Neural cell (in vitro differentiated cells): ENCODE measurements around the gene F12. TPM values are rescaled to one million over a fixed set of nuclear protein-coding genes. Genes with fewer than 3 reads are reported as not detected.
A peak's percentile ranks its signal among the peaks of the same experiment; 100 is the strongest.

Experiments
- H2AFZ ChIP-seq: fragments of 200-600, 300-800 bp; sonication (generic), shearing (Covaris generic); 2 replicates; pipeline ENCODE4 v1.6.0; 2014; ENCODE audit warnings: low read depth, mild to moderate bottlenecking, antibody characterized with exemption, low read length, moderate library complexity
- H3F3A ChIP-seq: fragments of 200-600 bp; shearing (Covaris generic); 2 replicates; pipeline ENCODE4 v1.6.1; 2016; ENCODE audit warnings: mild to moderate bottlenecking, moderate library complexity, mixed read lengths, antibody characterized with exemption, low read length; ENCODE audit not compliant: insufficient read depth, poor library complexity, severe bottlenecking
- H3K27ac ChIP-seq: fragments of 200-600, 300-800 bp; sonication (generic), shearing (Covaris generic); 2 replicates; pipeline ENCODE4 v1.5.1; 2014; ENCODE audit warnings: mild to moderate bottlenecking, low read length, moderate library complexity
- H3K27me3 ChIP-seq: fragments of 300-800, 200-600 bp; sonication (generic), shearing (Covaris generic); 2 replicates; pipeline ENCODE4 v1.6.0; 2014; ENCODE audit warnings: mild to moderate bottlenecking, low read depth, low read length, moderate library complexity; ENCODE audit not compliant: insufficient read depth
- H3K36me3 ChIP-seq: fragments of 300-800, 200-600 bp; sonication (generic), shearing (Covaris generic); 2 replicates; pipeline ENCODE4 v1.5.1; 2014; ENCODE audit warnings: mild to moderate bottlenecking, antibody characterized with exemption, low read length, moderate library complexity; ENCODE audit not compliant: insufficient read depth
- H3K4me2 ChIP-seq: fragments of 300-800, 200-600 bp; sonication (generic), shearing (Covaris generic); 2 replicates; pipeline ENCODE4 v1.6.0; 2014; ENCODE audit warnings: mild to moderate bottlenecking, low read length
- H3K4me3 ChIP-seq: fragments of 300-800, 200-600 bp; sonication (generic), shearing (Covaris generic); 2 replicates; pipeline ENCODE4 v1.5.1; 2014; ENCODE audit warnings: mild to moderate bottlenecking, low read length, moderate library complexity
- H3K79me2 ChIP-seq: fragments of 200-600 bp; shearing (Covaris generic); replicated peaks from 2 replicates; pipeline ENCODE4 v1.6.0; 2014; ENCODE audit warnings: mild to moderate bottlenecking, low read length, moderate library complexity; ENCODE audit not compliant: insufficient read depth
- H3K9ac ChIP-seq: fragments of 300-800, 200-600 bp; sonication (generic), shearing (Covaris generic); 2 replicates; pipeline ENCODE4 v1.6.1; 2016; ENCODE audit warnings: mild to moderate bottlenecking, low read length, mixed read lengths
- H3K9me2 ChIP-seq: fragments of 200-600 bp; shearing (Covaris generic); 2 replicates; pipeline ENCODE4 v1.6.1; 2016; ENCODE audit warnings: mild to moderate bottlenecking, low read length, mixed read lengths; ENCODE audit not compliant: insufficient read depth
- H3K9me3 ChIP-seq: fragments of 200-600, 300-800 bp; sonication (generic), shearing (Covaris generic); 2 replicates; pipeline ENCODE4 v1.6.1; 2016; ENCODE audit warnings: mild to moderate bottlenecking, mixed run types, low read length, moderate library complexity, mixed read lengths
- H4K20me1 ChIP-seq: fragments of 200-600 bp; shearing (Covaris generic); 2 replicates; pipeline ENCODE4 v1.6.1; 2016; ENCODE audit warnings: mild to moderate bottlenecking, mixed run types; ENCODE audit not compliant: insufficient read depth
- CTCF ChIP-seq: fragments of 450-650 bp; IDR thresholded peaks from 2 replicates; pipeline ENCODE4 v1.5.1; 2014; ENCODE audit warnings: antibody characterized with exemption, mild to moderate bottlenecking, moderate library complexity; ENCODE audit not compliant: poor library complexity, severe bottlenecking
- EP300 ChIP-seq: fragments of 450-650 bp; conservative IDR thresholded peaks from 2 replicates; pipeline ENCODE4 v1.6.1; 2014; ENCODE audit warnings: antibody characterized with exemption, mild to moderate bottlenecking, moderate library complexity; ENCODE audit not compliant: poor library complexity, severe bottlenecking
- EZH2 ChIP-seq: fragments of 200-600, 300-800 bp; shearing (Covaris generic), sonication (generic); IDR thresholded peaks from 2 replicates; pipeline ENCODE4 v1.6.1; 2014; ENCODE audit warnings: antibody characterized with exemption, low read length, borderline replicate concordance, mild to moderate bottlenecking; ENCODE audit not compliant: insufficient read depth, poor library complexity, severe bottlenecking
- MXI1 ChIP-seq: fragments of 450-650 bp; conservative IDR thresholded peaks from 2 replicates; pipeline ENCODE4 v1.6.1; 2014; ENCODE audit warnings: antibody characterized with exemption, mild to moderate bottlenecking; ENCODE audit not compliant: poor library complexity, severe bottlenecking
- POLR2AphosphoS5 ChIP-seq: IDR thresholded peaks from 2 replicates; pipeline ENCODE4 v1.6.1; 2012
- RAD21 ChIP-seq: fragments of 450-650 bp; conservative IDR thresholded peaks from 2 replicates; pipeline ENCODE4 v1.6.1; 2014; ENCODE audit warnings: antibody characterized with exemption, mild to moderate bottlenecking, moderate library complexity
- REST ChIP-seq: IDR thresholded peaks from 2 replicates; pipeline ENCODE4 v1.6.1; 2012; ENCODE audit warnings: borderline replicate concordance
- SMC3 ChIP-seq: fragments of 450-650 bp; conservative IDR thresholded peaks from 2 replicates; pipeline ENCODE4 v1.6.1; 2014; ENCODE audit warnings: antibody characterized with exemption, mild to moderate bottlenecking, moderate library complexity; ENCODE audit not compliant: poor library complexity
- TAF1 ChIP-seq: IDR thresholded peaks from 2 replicates; pipeline ENCODE4 v1.6.1; 2012; ENCODE audit warnings: low read depth
- polyA plus RNA-seq: library from polyadenylated mRNA; depleted of rRNA; stranded (reverse); fragments of >200 nt; gene quantifications from 2 replicates; pipeline ENCODE4 v1.2.3, GENCODE V29; 2014

F12 gene
- polyA plus RNA-seq, 1 donor from 2014 or later: 1.4 TPM

- H3K9me3 ChIP-seq: no peaks in the 10 kb centered on the region
- no peak overlapping the region for H3K4me2 ChIP-seq
- H3K27ac ChIP-seq: no peak overlapping the region
- TF ChIP-seq CTCF (no peak), EZH2 (no peak), TAF1 (no peak), MXI1 (no peak), POLR2AphosphoS5 (no peak), EP300 (no peak), RAD21 (no peak), REST (no peak)
- H3K4me3 ChIP-seq: peak overlapping the region; percentile 48
- H3K9ac ChIP-seq: no peak overlapping the region
- no peaks in the 10 kb centered on the region for H3K9me2 ChIP-seq
- no peaks in the 10 kb centered on the region for H3F3A ChIP-seq
- peaks cover 8% of the 10 kb centered on the region for H3K27me3 ChIP-seq
- no peaks in the 10 kb centered on the region for H3K36me3 ChIP-seq
- no peaks in the 10 kb centered on the region for H3K79me2 ChIP-seq
- no peaks in the 10 kb centered on the region for H4K20me1 ChIP-seq
- H2AFZ ChIP-seq: no peak overlapping the region
These were observed 42.6 kb downstream of the F12 start for GRCh38 chr5:177366528-177367322.

DNA sequence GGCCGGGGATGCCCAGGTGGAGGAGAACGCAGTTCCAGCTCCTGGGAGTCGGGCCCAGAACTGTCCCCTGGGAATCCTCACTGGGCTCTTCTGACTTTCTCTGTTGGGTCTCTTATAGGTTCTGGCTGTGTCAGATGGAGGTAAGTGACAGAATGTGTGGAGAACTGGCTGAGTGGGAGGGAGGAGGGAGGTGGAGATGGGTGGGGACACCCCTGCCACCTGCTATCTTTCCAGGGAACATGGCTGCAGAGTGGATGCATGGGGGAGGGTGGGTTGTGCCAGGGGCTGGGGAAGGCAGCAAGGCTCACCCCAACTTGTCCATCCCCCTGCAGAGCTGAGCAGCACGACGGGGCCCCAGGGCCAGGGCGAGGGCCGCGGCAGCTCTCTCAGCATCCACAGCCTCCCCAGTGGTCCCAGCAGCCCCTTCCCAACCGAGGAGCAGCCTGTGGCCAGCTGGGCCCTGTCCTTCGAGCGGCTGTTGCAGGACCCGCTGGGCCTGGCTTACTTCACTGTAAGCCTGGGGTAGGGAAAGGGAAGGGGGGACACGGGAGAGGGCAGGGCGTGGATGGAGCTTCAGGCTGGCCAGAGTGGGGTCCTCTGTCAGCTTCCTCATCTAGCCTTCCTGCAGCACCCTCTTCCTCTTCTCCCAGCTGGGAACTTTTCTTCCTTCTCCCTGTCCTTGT, 43.4 kb downstream of the F12 start:
- H4K20me1 ChIP-seq: no peaks in the 10 kb centered on the region
- no peak overlapping the region for H3K4me2 ChIP-seq
- H3K9ac ChIP-seq: no peak overlapping the region
- H3K9me2 ChIP-seq: no peaks in the 10 kb centered on the region
- H3K4me3 ChIP-seq: no peak overlapping the region
- TF ChIP-seq MXI1 (no peak), RAD21 (no peak), TAF1 (no peak), REST (no peak), EP300 (no peak), POLR2AphosphoS5 (no peak), EZH2 (no peak), SMC3 (no peak), CTCF (no peak)
- no peaks in the 10 kb centered on the region for H3K36me3 ChIP-seq
- no peaks in the 10 kb centered on the region for H3F3A ChIP-seq
- peaks cover 8% of the 10 kb centered on the region for H3K27me3 ChIP-seq
- no peak overlapping the region for H2AFZ ChIP-seq
- no peaks in the 10 kb centered on the region for H3K79me2 ChIP-seq
- no peak overlapping the region for H3K27ac ChIP-seq
- H3K9me3 ChIP-seq: no peaks in the 10 kb centered on the region
